ENCODE data around the gene ARMCX2.
A peak's percentile ranks its signal among the peaks of the same experiment; 100 is the strongest.
"Not testable (repeated sequence)": the region's sequence is repeated elsewhere in the genome, so short reads cannot be mapped to it uniquely, and the experiment has no call there.

The ARMCX2 gene

GRCh38 chrX:101659601-101660063 is at the start of gene ARMCX2:
ARMCX2 (minus strand) TSS chrX:101659850; CDS start chrX:101657588, 2,262 bp downstream.
- no peak for DNase-seq (ENCODE audit: low read depth)

DNA sequence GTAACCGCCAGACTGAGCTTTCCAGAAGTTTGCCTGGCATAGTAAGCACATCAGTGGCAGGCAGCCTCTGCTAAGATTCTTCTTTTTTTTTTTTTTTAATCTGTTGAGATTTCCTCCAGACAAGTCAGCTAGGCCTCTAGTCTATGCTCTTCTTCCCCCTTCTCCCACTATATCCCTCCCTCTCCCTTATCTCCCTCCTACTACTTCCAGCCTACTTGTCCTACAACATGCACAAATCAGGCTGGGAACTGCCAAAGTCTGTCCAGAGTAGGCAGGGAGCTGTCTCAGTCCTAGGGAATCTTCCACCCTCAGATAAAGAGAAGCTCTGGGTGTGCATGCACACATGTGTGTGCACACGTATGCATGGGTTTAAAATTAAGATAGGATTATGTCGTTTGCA is 49.7 kb upstream of the ARMCX2 start:
- DNase-seq (ENCODE audit: low read depth), result no peak

- DNase-seq (ENCODE audit: low read depth), result no peak
Measured at GRCh38 chrX:101708163-101708562, 48.5 kb upstream of the ARMCX2 start.

- no peak for DNase-seq (ENCODE audit: low read depth)
Measured at GRCh38 chrX:101693476-101693875, 33.8 kb upstream of the ARMCX2 start.

GRCh38 chrX:101691835-101692234 is 32.2 kb upstream of the ARMCX2 start:
- no peak for DNase-seq (ENCODE audit: low read depth)

DNA sequence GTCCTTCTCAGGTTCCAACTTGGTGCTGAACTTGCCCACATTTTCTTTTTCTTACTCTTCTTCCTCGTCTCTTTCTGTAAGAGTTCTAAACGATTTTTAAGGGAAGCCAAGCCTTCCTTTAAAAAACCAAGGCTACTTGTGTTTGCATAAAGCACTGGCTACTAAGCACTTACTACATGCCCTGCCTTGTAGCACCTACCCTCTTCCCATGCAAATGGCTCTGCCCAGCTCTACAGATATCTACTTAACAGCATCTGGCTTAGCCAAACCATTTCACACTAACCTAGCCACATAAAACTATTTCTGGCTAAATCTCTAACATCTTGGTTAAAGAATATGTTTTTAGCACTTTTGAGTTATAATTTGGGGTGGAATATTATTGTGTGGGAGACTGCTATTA is 26.9 kb upstream of the ARMCX2 start:
- DNase-seq (ENCODE audit: low read depth), result no peak

- DNase-seq (ENCODE audit: low read depth), result no peak
Measured at GRCh38 chrX:101685923-101686322, 26.3 kb upstream of the ARMCX2 start.

DNA sequence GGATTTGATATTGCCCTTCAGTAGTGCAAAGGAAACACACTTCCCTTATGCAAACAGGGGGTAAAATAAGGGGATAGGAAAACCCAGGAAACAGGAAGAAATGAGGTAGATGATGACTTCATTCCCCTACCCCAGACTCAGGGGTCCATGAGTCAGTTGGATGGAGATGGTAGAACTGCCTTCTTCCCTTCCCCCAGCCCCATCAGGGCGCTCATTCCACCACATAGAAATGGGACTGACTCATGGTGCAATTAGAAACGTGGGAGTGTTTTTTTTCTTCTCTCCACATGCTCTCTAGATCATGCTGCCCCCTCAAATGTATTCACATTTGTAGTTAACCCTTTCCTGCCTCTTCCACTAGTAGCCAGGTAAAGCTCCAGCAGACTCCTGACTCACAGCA is 23.1 kb upstream of the ARMCX2 start:
- no peak for DNase-seq (ENCODE audit: low read depth)

GRCh38 chrX:101677028-101677427 is 17.4 kb upstream of the ARMCX2 start:
- no peak for DNase-seq (ENCODE audit: low read depth)

DNA sequence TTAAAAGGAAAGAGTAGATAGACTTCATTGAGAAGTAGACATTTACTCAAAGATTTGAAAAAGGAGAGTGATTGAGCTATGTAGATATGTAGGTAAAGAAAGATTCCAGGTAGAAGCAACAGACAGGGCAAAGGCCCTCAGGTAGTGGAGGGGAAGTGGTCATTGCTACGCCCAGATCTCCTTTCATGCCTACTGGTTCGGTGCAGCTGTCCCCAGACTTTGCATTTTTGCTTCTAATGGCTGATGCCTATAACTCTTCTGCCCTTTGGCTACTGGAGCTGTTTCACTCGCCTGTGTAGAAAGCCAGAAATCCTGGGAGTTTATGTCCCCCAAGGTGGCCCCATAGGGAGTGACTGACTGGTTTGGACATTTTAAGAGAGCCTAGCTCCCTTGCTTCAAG is 16.9 kb upstream of the ARMCX2 start:
- DNase-seq (ENCODE audit: low read depth), result no peak

- no peak for DNase-seq (ENCODE audit: low read depth)
Measured at GRCh38 chrX:101668143-101668542, 8.5 kb upstream of the ARMCX2 start.

DNA sequence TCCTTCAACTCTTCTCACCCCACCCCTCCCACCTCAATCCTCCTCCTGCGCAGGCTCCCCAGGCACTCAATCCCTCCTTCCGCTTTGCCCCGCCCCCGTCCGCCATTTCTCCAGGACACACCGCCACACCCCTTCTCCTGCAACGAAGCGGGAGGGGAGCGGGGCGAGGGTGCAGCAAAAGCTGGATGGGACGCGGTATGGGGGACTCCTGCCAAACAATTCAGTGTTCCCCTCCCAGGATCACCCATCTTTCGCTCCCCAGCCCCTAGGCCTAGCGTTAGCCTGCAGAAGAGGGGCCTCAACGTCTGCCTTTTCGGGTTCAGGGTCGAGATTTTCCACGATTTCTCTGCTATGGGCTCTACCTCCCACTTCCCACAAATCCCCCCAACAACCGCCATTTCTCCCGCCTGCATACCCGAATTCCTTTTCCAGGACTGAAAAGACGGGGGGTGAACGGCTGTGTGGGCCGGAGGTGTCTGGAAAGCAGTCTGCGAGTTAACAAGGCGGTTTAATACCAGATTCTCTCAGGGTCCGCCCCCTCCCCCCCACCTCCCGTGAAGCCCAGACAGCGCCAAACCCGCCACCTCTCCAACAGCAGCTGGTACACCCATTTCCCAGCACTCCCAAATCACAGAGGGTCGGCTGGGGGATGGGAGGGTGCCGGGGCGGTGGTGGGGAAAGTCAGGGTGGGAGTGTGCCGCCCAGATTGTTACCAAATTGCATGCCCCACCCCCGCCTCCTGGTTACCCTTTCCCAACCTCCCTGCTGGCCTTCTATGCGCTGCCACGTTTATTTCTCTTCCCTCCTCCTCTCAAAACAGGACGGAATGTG is 774 bp downstream of the ARMCX2 start:
- peak; percentile 45 for DNase-seq (ENCODE audit: low read depth)

- no peak for DNase-seq (ENCODE audit: low read depth)
Measured at GRCh38 chrX:101657495-101657894, 2.2 kb downstream of the ARMCX2 start.

GRCh38 chrX:101656817-101657216 is 2.8 kb downstream of the ARMCX2 start:
- no peak for DNase-seq (ENCODE audit: low read depth)

GRCh38 chrX:101655534-101655933 is 4.1 kb downstream of the ARMCX2 start:
- DNase-seq (ENCODE audit: low read depth), result no peak

DNA sequence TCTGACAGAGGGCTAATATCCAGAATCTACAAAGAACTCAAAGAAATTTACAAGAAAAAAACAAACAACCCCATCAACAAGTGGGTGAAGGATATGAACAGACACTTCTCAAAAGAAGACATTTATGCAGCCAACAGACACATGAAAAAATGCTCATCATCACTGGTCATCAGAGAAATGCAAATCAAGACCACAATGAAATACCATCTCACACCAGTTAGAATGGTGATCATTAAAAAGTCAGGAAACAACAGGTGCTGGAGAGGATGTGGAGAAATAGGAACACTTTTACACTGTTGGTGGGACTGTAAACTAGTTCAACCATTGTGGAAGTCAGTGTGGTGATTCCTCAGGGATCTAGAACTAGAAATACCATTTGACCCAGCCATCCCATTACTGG is 11.9 kb downstream of the ARMCX2 start:
- not testable (repeated sequence) for DNase-seq (ENCODE audit: low read depth)

- no peak for DNase-seq (ENCODE audit: low read depth)
Measured at GRCh38 chrX:101642093-101642492, 17.6 kb downstream of the ARMCX2 start.

- DNase-seq (ENCODE audit: low read depth), result no peak
Measured at GRCh38 chrX:101639583-101639982, 20.1 kb downstream of the ARMCX2 start.

DNA sequence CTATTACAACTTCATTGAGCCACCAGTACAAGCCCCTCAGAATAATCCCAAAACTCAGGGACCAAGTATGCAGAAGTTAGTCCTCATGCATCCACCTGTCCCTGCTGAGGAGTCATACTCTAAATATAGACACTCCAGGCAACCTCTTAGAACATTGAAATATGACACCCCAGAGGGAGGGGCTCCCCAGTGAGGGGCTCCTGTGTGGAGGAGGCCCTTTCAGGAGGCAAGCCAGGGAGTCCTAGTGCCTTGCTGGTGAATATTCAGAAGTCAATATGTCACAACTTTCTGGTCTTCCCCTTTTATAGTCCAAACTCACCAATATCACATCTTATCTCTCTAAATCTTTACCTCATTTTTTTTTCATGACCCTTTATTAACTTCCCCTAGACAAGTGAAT is 40.3 kb downstream of the ARMCX2 start:
- DNase-seq (ENCODE audit: low read depth), result no peak

DNA sequence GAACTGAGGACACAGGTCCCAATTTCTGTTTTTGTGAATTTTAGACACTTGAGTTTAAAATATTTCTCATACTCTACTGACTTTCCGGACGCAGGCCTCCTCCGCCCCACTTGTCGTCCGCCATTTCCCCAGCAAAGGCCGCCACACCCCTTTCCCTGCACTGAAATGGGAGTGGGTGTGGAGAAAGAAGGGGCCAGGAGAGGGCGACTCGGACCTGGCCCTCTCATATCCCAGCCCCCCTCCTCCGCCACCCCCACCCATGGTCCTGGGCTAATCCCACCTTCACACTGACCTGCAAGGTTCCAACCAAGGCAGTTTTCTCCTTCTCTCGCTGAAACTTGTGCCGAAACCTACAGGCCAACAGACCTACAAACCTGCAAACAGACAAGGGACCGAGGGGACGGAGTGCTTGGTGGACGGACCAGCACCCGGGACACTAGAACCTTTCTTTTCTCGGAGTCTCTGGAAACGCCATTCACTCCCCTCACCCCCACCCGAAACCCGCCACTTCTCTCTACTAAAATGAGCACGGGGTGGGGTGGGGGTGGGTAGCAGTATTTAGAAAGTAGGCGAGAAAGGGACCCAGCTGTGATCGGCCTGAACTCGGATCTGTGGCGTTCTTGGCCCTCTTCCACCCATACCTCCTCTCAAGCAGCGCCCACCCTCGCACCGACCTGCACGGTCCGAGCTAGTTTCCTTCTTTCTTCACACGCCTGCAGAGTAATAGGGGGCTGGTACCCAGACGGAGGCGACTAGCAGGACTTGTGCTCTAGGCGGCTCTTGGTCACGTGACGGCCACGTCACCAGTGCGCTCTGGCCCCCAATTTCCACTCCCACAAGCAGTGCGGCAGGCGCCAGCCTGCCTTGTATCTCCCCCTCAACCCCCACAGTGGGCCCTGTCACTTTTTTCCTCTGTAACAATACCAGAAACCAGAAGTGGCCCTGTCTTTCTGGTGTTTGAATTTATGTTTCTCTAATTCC is 42.1 kb downstream of the ARMCX2 start, which contains the start of gene ARMCX6:
Gene ARMCX6 (minus strand): TSS at position 790 of the 981 bp plus-strand sequence. CDS start 1,380 bp downstream, outside the sequence.
- DNase-seq (ENCODE audit: low read depth), result peak; percentile 59

DNA sequence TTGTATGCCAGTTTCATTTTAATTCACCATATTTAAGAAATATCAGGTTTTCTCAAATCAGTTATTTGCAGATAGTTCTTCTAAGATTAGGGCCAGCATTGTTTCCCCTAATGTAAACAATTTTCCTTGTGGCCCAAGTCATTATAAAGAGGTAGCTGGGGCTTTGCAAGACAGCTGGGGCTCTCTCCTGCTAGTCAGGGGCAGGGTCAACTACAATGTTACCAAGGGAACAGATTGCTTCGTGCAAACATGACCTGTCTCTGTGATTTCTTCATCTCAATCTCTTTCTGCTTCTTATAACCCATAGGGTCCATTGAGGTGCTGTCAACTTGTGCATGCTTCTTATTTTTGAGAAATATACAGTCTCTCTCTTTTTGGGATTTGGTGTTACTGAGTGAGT is 53.9 kb downstream of the ARMCX2 start:
- DNase-seq (ENCODE audit: low read depth), result no peak

All from stimulated activated CD8-positive, alpha-beta memory T cell treated with anti-CD3 and anti-CD28 coated beads, Interleukin-4, amount 100 ng/mL, for 24 hours (primary cell).